HepG2 (cell line): ENCODE data around the gene GADL1. TPM values are rescaled to one million over a fixed set of nuclear protein-coding genes. Genes with fewer than 3 reads are reported as not detected.

Experiments
- ATAC-seq: fragments of 200-7000 bp; cut with Tn5 transposase; 3 replicates; pipeline ENCODE4 v1.9.1; 2020; ENCODE audit warnings: mild to moderate bottlenecking, moderate library complexity
- BruUV-seq: library from RNA; stranded (reverse); fragments of 400-500 nt; replicated peaks from 2 replicates; lab custom pipeline; 2021; lab: Mats Ljungman, UMichigan
- CTCF ChIA-PET: fragments of 300-600 bp; formaldehyde crosslinking; extraction: SDS; loops from one replicate; lab custom pipeline; 2021; ENCODE audit warnings: low total read pairs, inconsistent platforms, low intra/inter-chr PET ratio; lab: Yijun Ruan, JAX
- POLR2A ChIA-PET: fragments of 350-600 bp; sonication (Branson Sonifier 250); formaldehyde crosslinking; loops from one replicate; lab custom pipeline; 2020; ENCODE audit warnings: antibody characterized with exemption, inconsistent platforms; lab: Yijun Ruan, JAX
- DNase-seq: peaks from one replicate; pipeline ENCODE4 v3.0.0-alpha.2; 2015; ENCODE audit warnings: low spot score
- FAIRE-seq: peaks from 3 replicates; lab custom pipeline; 2011; peaks lifted over from hg19 to GRCh38; lab: Jason Lieb, UNC
- H2AFZ ChIP-seq: one replicate; pipeline ENCODE4 v1.6.1; 2011; ENCODE audit warnings: low read length, inconsistent platforms
- H3K27ac ChIP-seq: fragments of 300-600 bp; 3 replicates; pipeline ENCODE4 v1.8.0; 2011; ENCODE audit warnings: mixed run types, mild to moderate bottlenecking, mixed read lengths, low read length, inconsistent platforms; ENCODE audit not compliant: insufficient read depth; ENCODE audit errors: extremely low read length
- H3K27me3 ChIP-seq, 2 experiments: fragments of 200-600 bp in 1 of 2; 2 replicates in 1 of 2; 3 replicates in 1 of 2; pipeline versions ENCODE4 v1.6.0 to v1.8.0; 2011; ENCODE audit warnings: low read length in 2 of 2, mild to moderate bottlenecking in 2 of 2, moderate library complexity in 2 of 2, inconsistent platforms in 1 of 2; ENCODE audit not compliant: insufficient read depth in 2 of 2, control insufficient read depth in 1 of 2
- H3K36me3 ChIP-seq, 2 experiments: fragments of 200-600 bp in 1 of 2; replicated peaks in 1 of 2; 2 replicates in 1 of 2; 3 replicates in 1 of 2; pipeline versions ENCODE4 v1.5.1 to v1.8.0; 2011; ENCODE audit warnings: low read length in 2 of 2, inconsistent platforms in 1 of 2; ENCODE audit not compliant: insufficient read depth in 2 of 2, control insufficient read depth in 1 of 2
- H3K4me1 ChIP-seq: 2 replicates; pipeline ENCODE4 v1.5.1; 2012; ENCODE audit warnings: low read length, inconsistent platforms; ENCODE audit not compliant: insufficient read depth
- H3K4me2 ChIP-seq: 2 replicates; pipeline ENCODE4 v1.6.0; 2011; ENCODE audit warnings: low read depth, low read length, inconsistent platforms
- H3K4me3 ChIP-seq, 3 experiments: fragments of 200-600 bp in 1 of 3; sonication (generic), shearing (Covaris generic) in 1 of 3; replicated peaks in 1 of 3; 2 replicates each; pipeline ENCODE4 v1.5.1; 2011 to 2016; ENCODE audit warnings: low read length in 3 of 3, inconsistent platforms in 2 of 3, low read depth in 2 of 3, mild to moderate bottlenecking in 2 of 3, control low read depth in 1 of 3, mixed read lengths in 1 of 3; ENCODE audit not compliant: insufficient read depth in 1 of 3
- H3K79me2 ChIP-seq: one replicate; pipeline ENCODE4 v1.6.1; 2011; ENCODE audit warnings: low read length, inconsistent platforms; ENCODE audit not compliant: insufficient read depth
- H3K9ac ChIP-seq: 2 replicates; pipeline ENCODE4 v1.6.0; 2011; ENCODE audit warnings: mild to moderate bottlenecking, low read depth, low read length, inconsistent platforms; ENCODE audit not compliant: insufficient read depth
- H3K9me3 ChIP-seq: 2 replicates; pipeline ENCODE4 v1.5.1; 2012; ENCODE audit warnings: mild to moderate bottlenecking, low read length
- H4K20me1 ChIP-seq: 2 replicates; pipeline ENCODE4 v1.6.0; 2011; ENCODE audit warnings: inconsistent platforms, mild to moderate bottlenecking, low read length, moderate library complexity; ENCODE audit not compliant: insufficient read depth
- ELF4 ChIP-seq: sonication (generic); formaldehyde crosslinking; IDR thresholded peaks from 2 replicates; pipeline ENCODE4 v1.5.0; 2020; ENCODE audit warnings: missing genetic modification reagents, mild to moderate bottlenecking, moderate library complexity, borderline replicate concordance
- GABPB1 ChIP-seq: IDR thresholded peaks from 2 replicates; pipeline ENCODE4 v1.6.1; 2016; ENCODE audit warnings: mild to moderate bottlenecking, missing genetic modification reagents, moderate library complexity, missing compliant biosample characterization
- KDM1A ChIP-seq: IDR thresholded peaks from 2 replicates; pipeline ENCODE4 v1.6.1; 2016; ENCODE audit warnings: missing compliant biosample characterization
- KLF16 ChIP-seq, 2 experiments: sonication (generic) in 1 of 2; formaldehyde crosslinking in 1 of 2; IDR thresholded peaks; 2 replicates each; pipeline versions ENCODE4 v1.6.1 to v1.8.0; 2016 to 2023; ENCODE audit warnings: missing genetic modification reagents in 2 of 2, missing compliant biosample characterization in 1 of 2
- MED8 ChIP-seq: sonication (generic); formaldehyde crosslinking; IDR thresholded peaks from 2 replicates; pipeline ENCODE4 v1.8.1; 2023; ENCODE audit warnings: mild to moderate bottlenecking, missing genetic modification reagents; ENCODE audit not compliant: insufficient replicate concordance
- MLX ChIP-seq: IDR thresholded peaks from 2 replicates; pipeline ENCODE4 v1.6.1; 2016
- RORA ChIP-seq: sonication (generic); formaldehyde crosslinking; IDR thresholded peaks from 2 replicates; pipeline ENCODE4 v1.5.0; 2020; ENCODE audit warnings: mild to moderate bottlenecking, missing genetic modification reagents, moderate library complexity
- RXRB ChIP-seq: IDR thresholded peaks from 2 replicates; pipeline ENCODE4 v1.6.1; 2016; ENCODE audit warnings: borderline replicate concordance, missing genetic modification reagents, missing compliant biosample characterization
- THRA ChIP-seq: sonication (generic); formaldehyde crosslinking; IDR thresholded peaks from 2 replicates; pipeline ENCODE4 v1.4.0; 2020; ENCODE audit warnings: missing genetic modification reagents, borderline replicate concordance
- ZMYM4 ChIP-seq: sonication (generic); formaldehyde crosslinking; IDR thresholded peaks from 2 replicates; pipeline ENCODE4 v1.8.1; 2023; ENCODE audit warnings: mild to moderate bottlenecking, missing genetic modification reagents
- ZNF274 ChIP-seq: sonication (generic); formaldehyde crosslinking; IDR thresholded peaks from 2 replicates; pipeline ENCODE4 v1.5.1; 2020; ENCODE audit warnings: mild to moderate bottlenecking, missing genetic modification reagents
- ZNF616 ChIP-seq: sonication (generic); formaldehyde crosslinking; IDR thresholded peaks from 2 replicates; pipeline ENCODE4 v1.5.0; 2020; ENCODE audit warnings: low read depth, mild to moderate bottlenecking, missing genetic modification reagents
- ZNF782 ChIP-seq: sonication (generic); formaldehyde crosslinking; IDR thresholded peaks from 2 replicates; pipeline ENCODE4 v1.4.0; 2020; ENCODE audit warnings: missing genetic modification reagents, mild to moderate bottlenecking, borderline replicate concordance
- ZSCAN25 ChIP-seq: sonication (generic); formaldehyde crosslinking; IDR thresholded peaks from 2 replicates; pipeline ENCODE4 v1.8.0; 2022; ENCODE audit warnings: mild to moderate bottlenecking, missing genetic modification reagents
- WGBS: methylation state at CpG from one replicate; pipeline ENCODE4 v1.1.6; 2017; ENCODE audit warnings: low lambda C conversion rate; 5-methylcytosine and 5-hydroxymethylcytosine counted together
- in situ Hi-C: cut with HindIII; loops from 2 replicates; pipeline ENCODE4 v1.10.0; 2017; ENCODE audit warnings: low pct_unique_long_range_greater_than_20kb; ENCODE audit not compliant: extremely low pct_ligation_motif_present
- intact Hi-C: fragments of 100-400 bp; cut with micrococcal nuclease; formaldehyde crosslinking; loops from one replicate; pipeline ENCODE4 v1.10.0; 2022; ENCODE audit not compliant: unreplicated experiment
- polyA plus RNA-seq, 8 experiments: library from polyadenylated mRNA; depleted of rRNA in 3 of 8; stranded (reverse) in 7 of 8; unstranded in 1 of 8; fragments of >200 nt; fragmentation: Illumina TruSeq in 4 of 8; extraction: Trizol in 4 of 8; gene quantifications; 2 replicates each; pipeline versions ENCODE4 v1.2.1 to v1.2.3, GENCODE V29; 2011 to 2016; ENCODE audit warnings: low read depth in 4 of 8, missing spikeins in 1 of 8, mixed read lengths in 1 of 8; ENCODE audit not compliant: insufficient read depth in 1 of 8
- total RNA-seq, 5 experiments: library from RNA; depleted of rRNA; stranded (reverse); fragments of >200 nt; fragmentation: Illumina TruSeq; extraction: Trizol; gene quantifications; 2 replicates each; pipeline ENCODE4 v1.2.3, GENCODE V29; 2016; ENCODE audit warnings: low read depth in 1 of 5
- TF ChIP-seq, protein P1 (sequence below): sonication (generic); formaldehyde crosslinking; IDR thresholded peaks from 2 replicates; pipeline ENCODE4 v1.4.0; 2020; ENCODE audit warnings: missing genetic modification reagents, borderline replicate concordance
- TF ChIP-seq, protein P2 (sequence below): IDR thresholded peaks from 2 replicates; pipeline ENCODE4 v1.6.1; 2016
- TF ChIP-seq, protein P3 (sequence below): sonication (generic); formaldehyde crosslinking; conservative IDR thresholded peaks from 2 replicates; pipeline ENCODE4 v1.8.1; 2023; ENCODE audit warnings: missing genetic modification reagents

Gene GADL1
- total and polyA plus RNA-seq, 2 of the 13 experiments (the other 11 are each of a cell fraction or from before 2014, with no cell fraction given), result not detected

GRCh38 chr3:30756218-30756617, 138.2 kb downstream of the GADL1 start:
- intact Hi-C loops (no loop called here), in situ Hi-C loops (loop anchor here (10.0 kb wide), 1 partner anchor 561 kb away; no protein-coding TSS in a partner anchor)
- no peak overlapping the region for H3K27ac ChIP-seq
- no peak for FAIRE-seq
- no peaks in the 10 kb centered on the region for H3K79me2 ChIP-seq
- no peaks in the 10 kb centered on the region for H3K36me3 ChIP-seq
- 14% methylated on average over 3 of the region's 3 CpGs for WGBS
- TF ChIP-seq RXRB (CRISPR knock-in tag), result no peak
- TF ChIP-seq ZSCAN25 (CRISPR knock-in tag), result no peak
- TF ChIP-seq MLX (CRISPR knock-in tag), result no peak
- TF ChIP-seq, protein P1, sequence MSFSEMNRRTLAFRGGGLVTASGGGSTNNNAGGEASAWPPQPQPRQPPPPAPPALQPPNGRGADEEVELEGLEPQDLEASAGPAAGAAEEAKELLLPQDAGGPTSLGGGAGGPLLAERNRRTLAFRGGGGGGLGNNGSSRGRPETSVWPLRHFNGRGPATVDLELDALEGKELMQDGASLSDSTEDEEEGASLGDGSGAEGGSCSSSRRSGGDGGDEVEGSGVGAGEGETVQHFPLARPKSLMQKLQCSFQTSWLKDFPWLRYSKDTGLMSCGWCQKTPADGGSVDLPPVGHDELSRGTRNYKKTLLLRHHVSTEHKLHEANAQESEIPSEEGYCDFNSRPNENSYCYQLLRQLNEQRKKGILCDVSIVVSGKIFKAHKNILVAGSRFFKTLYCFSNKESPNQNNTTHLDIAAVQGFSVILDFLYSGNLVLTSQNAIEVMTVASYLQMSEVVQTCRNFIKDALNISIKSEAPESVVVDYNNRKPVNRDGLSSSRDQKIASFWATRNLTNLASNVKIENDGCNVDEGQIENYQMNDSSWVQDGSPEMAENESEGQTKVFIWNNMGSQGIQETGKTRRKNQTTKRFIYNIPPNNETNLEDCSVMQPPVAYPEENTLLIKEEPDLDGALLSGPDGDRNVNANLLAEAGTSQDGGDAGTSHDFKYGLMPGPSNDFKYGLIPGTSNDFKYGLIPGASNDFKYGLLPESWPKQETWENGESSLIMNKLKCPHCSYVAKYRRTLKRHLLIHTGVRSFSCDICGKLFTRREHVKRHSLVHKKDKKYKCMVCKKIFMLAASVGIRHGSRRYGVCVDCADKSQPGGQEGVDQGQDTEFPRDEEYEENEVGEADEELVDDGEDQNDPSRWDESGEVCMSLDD (CRISPR knock-in tag), result no peak
- no peak for TF ChIP-seq ZMYM4 (CRISPR knock-in tag)
- no peak for TF ChIP-seq THRA
- TF ChIP-seq KDM1A (CRISPR knock-in tag), result no peak
- no peak for TF ChIP-seq ZNF616 (CRISPR knock-in tag)
- TF ChIP-seq GABPB1 (CRISPR knock-in tag), result no peak
- TF ChIP-seq RORA (CRISPR knock-in tag), result no peak
- TF ChIP-seq, protein P2, sequence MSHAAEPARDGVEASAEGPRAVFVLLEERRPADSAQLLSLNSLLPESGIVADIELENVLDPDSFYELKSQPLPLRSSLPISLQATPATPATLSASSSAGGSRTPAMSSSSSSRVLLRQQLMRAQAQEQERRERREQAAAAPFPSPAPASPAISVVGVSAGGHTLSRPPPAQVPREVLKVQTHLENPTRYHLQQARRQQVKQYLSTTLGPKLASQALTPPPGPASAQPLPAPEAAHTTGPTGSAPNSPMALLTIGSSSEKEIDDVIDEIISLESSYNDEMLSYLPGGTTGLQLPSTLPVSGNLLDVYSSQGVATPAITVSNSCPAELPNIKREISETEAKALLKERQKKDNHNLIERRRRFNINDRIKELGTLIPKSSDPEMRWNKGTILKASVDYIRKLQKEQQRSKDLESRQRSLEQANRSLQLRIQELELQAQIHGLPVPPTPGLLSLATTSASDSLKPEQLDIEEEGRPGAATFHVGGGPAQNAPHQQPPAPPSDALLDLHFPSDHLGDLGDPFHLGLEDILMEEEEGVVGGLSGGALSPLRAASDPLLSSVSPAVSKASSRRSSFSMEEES (CRISPR knock-in tag), result no peak
- no peak for TF ChIP-seq ZNF274 (CRISPR knock-in tag)
- TF ChIP-seq ZNF782, result no peak
- TF ChIP-seq, protein P3, sequence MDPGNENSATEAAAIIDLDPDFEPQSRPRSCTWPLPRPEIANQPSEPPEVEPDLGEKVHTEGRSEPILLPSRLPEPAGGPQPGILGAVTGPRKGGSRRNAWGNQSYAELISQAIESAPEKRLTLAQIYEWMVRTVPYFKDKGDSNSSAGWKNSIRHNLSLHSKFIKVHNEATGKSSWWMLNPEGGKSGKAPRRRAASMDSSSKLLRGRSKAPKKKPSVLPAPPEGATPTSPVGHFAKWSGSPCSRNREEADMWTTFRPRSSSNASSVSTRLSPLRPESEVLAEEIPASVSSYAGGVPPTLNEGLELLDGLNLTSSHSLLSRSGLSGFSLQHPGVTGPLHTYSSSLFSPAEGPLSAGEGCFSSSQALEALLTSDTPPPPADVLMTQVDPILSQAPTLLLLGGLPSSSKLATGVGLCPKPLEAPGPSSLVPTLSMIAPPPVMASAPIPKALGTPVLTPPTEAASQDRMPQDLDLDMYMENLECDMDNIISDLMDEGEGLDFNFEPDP, result no peak
- no peak for TF ChIP-seq KLF16 (CRISPR knock-in tag; IDR thresholded peaks at IDR 0.05)
- no peak for TF ChIP-seq MED8
- no peak for TF ChIP-seq ELF4 (CRISPR knock-in tag)
- no peak overlapping the region for H3K4me2 ChIP-seq
- DNase-seq, result no peak
- no peaks in the 10 kb centered on the region for H4K20me1 ChIP-seq
- no peak for ATAC-seq
- no TSS peak for BruUV-seq
- H3K4me3 ChIP-seq, result no peak overlapping the region
- H3K9ac ChIP-seq, result no peak overlapping the region
- H3K27me3 ChIP-seq, result peaks cover 0 to 5% of the 10 kb centered on the region in 2 experiments; a peak in 2 of 5 replicates
- no peaks in the 10 kb centered on the region for H3K9me3 ChIP-seq
- H2AFZ ChIP-seq, result no peak overlapping the region
- peaks cover 16% of the 10 kb centered on the region for H3K4me1 ChIP-seq
- ChIA-PET CTCF (no interaction called here), POLR2A (no interaction called here)
